ENCODE measurements around the gene ZNF680.
"Not testable (repeated sequence)": the region's sequence is repeated elsewhere in the genome, so short reads cannot be mapped to it uniquely, and the experiment has no call there.

The ZNF680 gene

DNA sequence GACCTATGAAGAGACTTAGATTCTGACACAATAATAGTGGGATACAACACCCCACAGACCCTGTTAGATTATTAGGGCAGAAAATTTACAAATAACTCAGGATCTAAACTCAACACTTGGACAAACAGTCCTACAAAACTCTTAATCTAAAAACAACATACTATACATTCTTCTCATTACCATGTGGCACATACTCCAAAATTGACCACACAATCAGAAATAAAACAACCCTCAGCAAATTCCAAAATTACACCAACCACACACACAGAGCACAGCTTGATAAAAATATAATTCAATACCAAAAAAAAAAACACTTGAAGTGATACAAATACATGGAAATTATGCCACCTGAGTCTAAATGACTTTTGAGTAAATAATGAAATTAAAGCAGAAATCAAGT is 7.8 kb downstream of the ZNF680 start:
- DNase-seq (ENCODE audit: low spot score): no peak

DNA sequence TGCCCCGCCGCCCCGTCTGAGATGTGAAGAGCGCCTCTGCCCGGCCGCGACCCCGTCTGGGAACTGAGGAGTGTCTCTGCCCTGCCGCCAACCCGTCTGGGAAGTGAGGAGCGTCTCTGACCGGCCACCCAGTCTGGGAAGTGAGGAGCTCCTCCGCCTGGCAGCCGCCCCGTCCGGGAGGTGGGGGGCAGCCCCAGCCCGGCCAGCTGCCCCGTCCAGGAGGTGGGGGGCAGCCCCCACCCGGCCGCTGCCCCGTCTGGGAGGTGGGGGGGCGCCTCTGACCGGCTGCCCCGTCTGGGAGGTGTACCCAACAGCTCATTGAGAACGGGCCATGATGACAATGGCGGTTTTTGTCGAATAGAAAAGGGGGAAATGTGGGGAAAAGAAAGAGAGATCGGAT is 8.7 kb downstream of the ZNF680 start:
- DNase-seq (ENCODE audit: low spot score): not testable (repeated sequence)

DNA sequence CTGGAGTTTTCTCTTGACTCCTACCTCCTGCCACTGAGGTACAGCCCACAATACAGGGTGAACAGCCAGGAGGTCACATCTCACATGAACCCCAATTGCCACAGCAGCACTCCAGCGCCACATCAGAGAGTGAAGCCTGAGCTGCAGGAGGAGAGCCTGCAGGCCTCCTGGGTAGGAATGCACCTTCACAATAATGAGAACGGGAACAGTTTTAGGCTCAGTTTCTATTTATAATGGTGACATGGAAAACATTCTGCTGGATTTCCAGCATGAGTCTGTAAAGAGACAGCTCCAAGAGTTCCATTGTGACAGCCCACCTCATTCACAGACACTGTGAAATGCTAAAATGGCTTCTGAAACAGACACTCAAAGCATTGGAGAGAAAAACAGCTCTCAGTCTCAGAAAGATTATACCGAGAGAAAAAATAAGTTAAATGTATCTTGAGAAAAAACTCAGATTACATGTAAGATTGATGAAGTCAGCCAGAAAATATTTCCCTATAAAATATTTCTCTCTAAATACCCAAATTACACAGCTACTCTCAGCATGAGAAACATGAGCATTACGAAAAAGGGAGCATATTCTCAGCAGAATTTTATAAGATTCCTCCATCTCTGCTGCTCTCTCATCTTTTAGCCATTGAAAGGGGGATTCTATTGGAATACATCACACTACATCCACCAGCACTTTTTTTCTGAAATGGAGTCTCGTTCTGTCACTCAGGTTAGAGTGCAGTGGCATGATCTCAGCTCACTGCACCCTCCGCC is 11.3 kb downstream of the ZNF680 start:
- no peak for DNase-seq (ENCODE audit: low spot score)

DNA sequence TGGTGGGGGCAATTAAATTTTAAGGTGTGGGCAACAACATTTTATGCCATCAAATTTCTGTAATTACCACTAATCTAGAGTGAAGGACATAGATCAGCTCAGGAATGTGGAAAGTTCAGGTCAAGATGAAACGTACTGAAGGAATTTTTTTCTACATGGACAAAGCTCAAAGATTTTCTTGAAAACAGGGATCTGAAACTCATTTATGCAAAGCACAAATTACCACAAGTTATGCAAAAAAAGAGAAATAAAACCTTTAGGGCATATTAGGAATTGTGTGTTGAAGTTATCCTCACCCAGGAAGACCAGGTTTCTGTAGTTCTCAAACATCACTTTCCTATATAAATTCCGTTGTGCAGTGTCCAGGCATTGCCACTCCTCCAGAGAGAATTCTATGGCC is 18.9 kb downstream of the ZNF680 start:
- DNase-seq (ENCODE audit: low spot score): no peak

DNA sequence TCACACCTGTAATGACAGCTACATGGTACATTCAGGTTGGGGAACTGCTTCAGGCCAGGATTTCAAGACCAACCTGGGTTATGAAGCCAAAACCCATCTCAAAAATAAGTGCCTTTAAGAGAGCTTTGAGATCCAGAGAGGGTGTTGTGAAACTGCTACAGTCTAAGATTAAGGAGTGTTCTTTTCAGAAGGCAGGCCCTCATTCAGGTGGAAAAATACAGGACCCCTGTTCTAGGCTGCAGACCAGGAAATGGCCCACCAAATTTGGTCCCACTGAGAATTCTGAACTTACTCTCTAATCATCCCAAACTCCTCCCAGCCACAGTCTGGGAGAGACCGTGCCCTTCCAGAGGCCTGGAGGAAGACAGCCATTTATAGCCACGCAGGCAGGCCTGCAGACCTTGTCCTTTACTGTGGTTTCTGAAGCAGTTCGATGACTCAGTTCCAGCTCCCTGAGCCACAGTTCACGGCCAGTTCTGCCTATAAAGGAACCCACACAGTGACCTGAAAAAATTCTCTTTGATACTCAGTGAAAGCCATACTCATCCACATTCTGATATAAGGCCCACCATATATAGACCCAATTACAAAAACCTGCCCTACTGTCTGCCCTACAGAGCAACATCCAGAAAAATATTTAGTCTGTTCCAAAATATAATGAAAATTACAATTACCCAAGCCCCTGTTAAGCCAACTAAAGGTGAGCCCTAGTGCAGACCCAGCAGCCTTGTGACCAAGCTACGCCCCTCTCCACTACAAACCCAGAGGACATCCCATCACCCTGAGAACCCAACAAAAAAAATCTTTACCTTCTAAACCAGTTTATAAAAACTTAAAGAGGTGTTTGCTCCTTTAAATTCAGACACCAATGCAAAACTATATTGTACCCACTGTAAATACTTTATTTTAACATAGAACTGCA is 21.2 kb downstream of the ZNF680 start:
- no peak for DNase-seq (ENCODE audit: low spot score)

DNA sequence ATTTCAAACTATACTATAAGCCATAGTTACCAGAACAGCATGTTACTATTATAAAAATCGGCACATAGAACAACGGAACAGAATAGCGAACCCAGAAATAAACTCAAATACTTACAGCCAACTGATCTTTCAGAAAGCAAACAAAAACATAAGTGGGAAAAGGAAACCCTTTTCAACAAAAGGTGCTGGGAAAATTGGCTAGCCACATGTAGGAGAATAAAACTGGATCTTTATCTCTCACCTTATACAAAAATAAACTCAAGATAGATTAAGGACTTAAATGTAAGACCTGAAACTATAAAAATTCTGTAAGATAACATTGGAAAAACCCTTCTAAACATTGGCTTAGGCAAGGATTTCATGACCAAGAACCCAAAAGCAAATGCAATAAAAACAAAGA is 29.1 kb downstream of the ZNF680 start:
- DNase-seq (ENCODE audit: low spot score): no peak

DNA sequence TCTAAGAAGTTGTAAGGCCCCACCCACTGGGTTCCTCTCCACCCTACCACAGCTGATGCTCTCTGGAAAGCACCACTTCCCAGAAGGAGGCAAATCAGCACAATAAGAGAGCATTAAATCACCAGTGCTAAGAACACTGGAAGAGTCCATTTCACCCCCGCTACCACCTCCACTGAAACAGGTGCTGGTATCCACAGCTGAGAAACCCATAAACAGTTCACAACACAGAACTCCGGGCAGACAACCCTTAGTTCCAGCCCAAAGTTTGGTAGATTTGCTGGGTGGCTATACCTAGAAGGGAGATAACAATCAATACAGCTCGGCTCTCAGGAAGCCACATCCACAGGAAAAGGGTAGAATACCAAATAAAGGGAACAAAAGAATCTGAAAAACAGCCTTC is 34.1 kb downstream of the ZNF680 start:
- no peak for DNase-seq (ENCODE audit: low spot score)

DNA sequence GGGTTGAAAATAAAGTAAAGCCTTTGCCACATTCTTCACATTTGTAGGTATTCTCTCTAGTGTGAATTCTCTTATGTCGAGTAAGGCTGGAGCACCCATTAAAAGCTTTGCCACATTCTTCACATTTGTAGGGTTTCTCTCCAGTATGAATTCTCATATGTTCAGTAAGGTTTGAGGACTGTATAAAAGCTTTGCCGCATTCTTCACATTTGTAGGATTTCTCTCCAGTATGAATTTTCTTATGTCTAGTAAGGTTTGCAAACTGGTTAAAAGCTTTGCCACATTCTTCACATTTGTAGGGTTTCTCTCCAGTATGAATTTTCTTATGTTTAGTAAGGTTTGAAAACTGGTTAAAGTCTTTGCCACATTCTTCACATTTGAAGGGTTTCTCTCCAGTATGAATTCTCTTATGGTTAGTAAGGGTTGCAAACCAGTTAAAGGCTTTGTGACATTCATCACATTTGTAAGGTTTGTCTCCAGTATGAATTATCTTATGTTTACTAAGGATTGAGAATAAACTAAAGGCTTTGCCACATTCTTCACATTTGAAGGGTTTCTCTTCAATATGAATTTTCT is 41.4 kb downstream of the ZNF680 start:
- no peak for DNase-seq (ENCODE audit: low spot score)

DNA sequence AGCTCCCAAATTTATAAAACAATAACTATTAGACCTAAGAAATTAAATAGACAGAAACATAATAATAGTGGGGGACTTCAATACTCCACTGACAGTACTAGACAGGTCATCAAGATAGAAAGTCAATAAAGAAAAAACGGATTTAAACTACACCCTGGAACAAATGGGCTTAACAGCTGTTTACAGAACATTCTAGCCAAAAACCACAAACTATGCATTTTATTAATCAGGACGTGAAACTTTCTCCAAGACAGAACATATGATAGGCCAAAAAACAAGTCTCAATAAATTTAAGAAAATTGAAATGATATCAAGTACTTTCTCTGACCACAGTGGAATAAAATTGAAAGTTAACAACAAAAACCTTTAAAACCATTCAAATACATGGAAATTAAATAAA is 46.4 kb downstream of the ZNF680 start:
- no peak for DNase-seq (ENCODE audit: low spot score)

DNA sequence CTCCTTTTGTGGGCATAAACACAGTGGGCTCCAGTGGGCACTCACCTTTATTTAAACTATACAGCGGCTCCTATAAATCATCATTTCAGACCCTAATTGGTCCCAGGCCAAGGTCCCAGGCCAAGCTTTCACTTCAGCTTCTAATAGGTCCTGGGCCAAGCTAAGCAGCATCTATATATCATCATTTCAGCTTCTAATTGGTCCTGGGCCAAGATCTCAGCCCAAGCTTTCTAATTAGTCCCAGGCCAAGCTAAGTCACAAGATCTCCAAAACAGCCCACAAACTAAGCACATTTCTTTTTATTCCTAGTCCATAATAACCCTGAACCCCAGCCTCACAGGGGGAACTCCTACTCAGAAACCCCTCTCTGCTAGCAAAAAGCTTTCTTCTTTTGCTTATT is 47.1 kb downstream of the ZNF680 start:
- DNase-seq (ENCODE audit: low spot score): no peak

DNA sequence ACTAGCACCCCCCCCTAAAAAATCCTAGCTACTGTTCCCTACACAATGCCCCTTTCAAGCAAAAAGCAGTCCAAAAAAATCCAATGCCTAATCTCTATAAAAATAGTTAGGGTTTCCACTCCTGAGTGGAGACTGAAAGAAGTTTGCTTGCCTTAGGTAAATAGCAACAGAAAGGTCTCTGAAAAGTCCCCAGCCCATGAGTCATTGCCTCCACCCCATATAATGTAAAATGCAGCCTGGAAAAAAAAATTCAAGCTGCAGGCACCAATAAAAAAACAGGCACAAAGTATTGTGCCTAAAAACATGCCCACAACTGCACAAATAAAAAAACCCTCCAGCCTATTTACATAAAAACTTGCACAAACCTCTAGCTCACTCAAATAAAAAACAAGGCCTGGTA is 47.5 kb downstream of the ZNF680 start:
- no peak for DNase-seq (ENCODE audit: low spot score)

DNA sequence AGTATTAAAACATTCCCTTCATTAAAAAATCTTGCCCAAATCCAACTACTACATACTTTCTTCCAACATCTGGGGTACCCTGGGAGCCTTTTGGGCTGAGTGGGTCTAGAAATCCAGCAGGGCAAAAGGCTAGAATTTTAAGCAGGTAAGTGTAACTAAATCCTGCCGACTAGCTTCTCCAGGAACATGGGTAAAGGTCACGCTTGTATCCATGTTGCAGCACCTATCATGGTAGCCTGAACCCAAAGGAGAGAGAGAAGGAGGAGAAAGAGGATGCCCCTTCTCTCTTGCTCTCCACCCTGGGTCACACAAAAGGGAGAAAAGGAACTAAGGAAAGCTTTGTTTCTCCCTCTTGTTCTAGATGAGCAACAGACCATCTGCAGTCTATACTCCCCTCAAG is 53.3 kb downstream of the ZNF680 start:
- DNase-seq (ENCODE audit: low spot score): no peak

DNA sequence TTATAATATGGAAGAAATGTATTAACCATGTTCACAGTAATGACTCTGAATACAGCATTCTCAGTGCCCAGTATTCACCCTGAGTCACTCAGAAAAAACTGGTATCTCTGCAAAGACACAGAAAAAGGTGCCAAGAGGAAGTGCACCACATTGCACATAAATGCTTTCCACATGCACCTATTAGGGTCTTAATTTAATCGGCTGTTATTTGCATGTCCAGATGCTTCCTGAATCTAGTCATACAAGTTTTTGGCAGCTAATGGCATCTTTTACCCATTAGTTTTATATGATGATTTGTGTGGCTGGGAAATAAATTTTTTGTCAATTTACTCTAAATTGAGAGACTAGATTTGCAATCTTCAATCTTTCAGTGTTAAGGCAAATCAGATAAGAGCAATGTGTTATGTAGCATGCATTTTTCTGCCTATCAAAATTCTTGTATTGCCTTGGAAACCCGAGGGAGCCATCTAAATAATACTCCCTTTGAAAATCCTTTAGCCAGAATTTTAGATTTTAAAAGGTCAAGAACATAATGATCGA is 58.2 kb downstream of the ZNF680 start:
- no peak for DNase-seq (ENCODE audit: low spot score)

DNA sequence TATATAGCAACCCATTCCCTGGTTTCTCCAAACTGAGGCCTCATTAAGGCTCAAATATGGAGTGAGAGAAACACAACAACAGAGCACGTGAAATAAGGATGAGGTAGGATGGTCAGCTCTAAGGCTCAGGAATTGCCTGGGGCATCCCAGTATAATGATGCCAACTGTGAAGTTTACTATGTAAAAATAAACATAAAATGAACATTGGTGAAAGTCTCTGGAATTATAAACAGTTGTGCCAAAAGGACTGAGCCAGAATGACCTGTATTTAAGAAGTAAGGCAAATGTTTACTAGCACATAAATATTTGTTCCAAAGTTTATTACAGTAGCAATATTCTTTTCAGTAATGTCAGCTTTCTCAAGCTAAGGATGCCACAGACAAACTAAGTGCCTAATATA is 64.6 kb downstream of the ZNF680 start:
- no peak for DNase-seq (ENCODE audit: low spot score)

DNA sequence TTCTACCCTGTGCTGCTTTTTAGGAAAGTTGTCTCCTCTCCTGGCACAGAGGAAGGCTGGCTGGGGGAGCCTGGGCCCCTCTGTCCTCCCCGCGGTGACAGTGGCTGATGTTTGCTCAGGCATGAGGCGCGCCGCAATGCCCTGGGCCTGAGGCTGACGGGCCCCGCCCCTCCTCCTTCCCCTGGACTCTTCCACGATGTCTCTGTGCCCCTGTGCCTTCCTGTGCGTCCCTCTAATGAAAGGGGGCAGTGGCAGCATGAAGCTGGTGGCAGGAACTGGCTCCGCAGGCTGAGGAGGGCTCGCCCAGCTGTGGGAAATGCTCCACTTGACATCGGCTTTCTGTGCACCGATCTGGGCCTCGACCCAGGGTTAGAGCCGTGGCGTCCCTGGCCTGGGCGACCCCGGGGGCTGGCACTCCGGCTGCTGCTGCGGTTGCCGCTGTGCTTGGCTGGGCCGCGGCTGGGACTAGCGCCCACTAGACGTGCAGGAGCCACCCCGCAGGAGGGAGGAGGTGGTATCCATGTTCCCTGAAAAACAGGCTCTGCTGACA is 67.9 kb downstream of the ZNF680 start:
- peak; percentile 37 for DNase-seq (ENCODE audit: low spot score)

DNA sequence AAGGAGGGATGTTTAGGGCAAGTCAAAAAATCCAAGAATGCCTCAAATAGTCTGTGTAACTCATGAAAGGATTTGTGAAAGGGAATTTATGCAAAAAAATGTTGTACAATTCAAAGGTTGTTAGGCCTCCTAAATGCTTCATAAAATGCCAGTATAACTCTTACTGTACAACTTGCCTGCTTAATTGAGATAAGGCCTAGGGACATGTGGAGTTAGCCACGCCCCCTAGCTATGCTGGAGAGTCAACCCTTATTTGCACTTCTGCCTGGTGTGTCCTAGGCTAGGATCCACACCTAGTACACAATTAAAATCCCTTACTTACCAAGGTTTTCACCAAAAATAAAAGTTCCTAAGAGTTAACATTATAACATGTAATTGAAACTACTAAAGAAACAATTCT is 77.2 kb downstream of the ZNF680 start:
- DNase-seq (ENCODE audit: low spot score): no peak
